Osteoblast (primary cell): ENCODE measurements around the gene GDI2. TPM values are rescaled to one million over a fixed set of nuclear protein-coding genes. Genes with fewer than 3 reads are reported as not detected.

Experiments
- DNase-seq: peaks from one replicate; pipeline ENCODE4 v3.0.0; 2011; ENCODE audit warnings: low spot score, mixed read lengths; ENCODE audit not compliant: insufficient read length; ENCODE audit errors: missing footprints
- H2AFZ ChIP-seq: 2 replicates; pipeline ENCODE4 v1.6.0; 2011; ENCODE audit warnings: mild to moderate bottlenecking, low read length
- H3K27ac ChIP-seq: 2 replicates; pipeline ENCODE4 v1.5.1; 2011; ENCODE audit warnings: mild to moderate bottlenecking, low read depth, low read length, moderate library complexity
- H3K27me3 ChIP-seq: 2 replicates; pipeline ENCODE4 v1.6.0; 2012; ENCODE audit warnings: mild to moderate bottlenecking, control low read depth, inconsistent platforms, low read length, moderate library complexity; ENCODE audit not compliant: insufficient read depth
- H3K36me3 ChIP-seq: 2 replicates; pipeline ENCODE4 v1.5.1; 2011; ENCODE audit warnings: mild to moderate bottlenecking, low read length, control low read depth, moderate library complexity; ENCODE audit not compliant: insufficient read depth
- H3K4me1 ChIP-seq: 2 replicates; pipeline ENCODE4 v1.5.1; 2011; ENCODE audit warnings: mild to moderate bottlenecking, low read length, control low read depth, moderate library complexity; ENCODE audit not compliant: insufficient read depth
- H3K4me2 ChIP-seq: 2 replicates; pipeline ENCODE4 v1.6.0; 2011; ENCODE audit warnings: mild to moderate bottlenecking, low read length; ENCODE audit not compliant: insufficient read depth
- H3K4me3 ChIP-seq: fragments of 200-600 bp; sonication (generic); 3 replicates; pipeline ENCODE4 v1.5.1; 2012; ENCODE audit warnings: mild to moderate bottlenecking, low read length, inconsistent platforms; ENCODE audit not compliant: insufficient read depth
- H3K79me2 ChIP-seq: 2 replicates; pipeline ENCODE4 v1.6.0; 2012; ENCODE audit warnings: mild to moderate bottlenecking, low read length, control low read depth, inconsistent platforms; ENCODE audit not compliant: insufficient read depth
- H3K9me3 ChIP-seq: 2 replicates; pipeline ENCODE4 v1.5.1; 2011; ENCODE audit warnings: low read depth, low read length, control low read depth
- H4K20me1 ChIP-seq: 2 replicates; pipeline ENCODE4 v1.6.0; 2012; ENCODE audit warnings: mild to moderate bottlenecking, low read length, control low read depth; ENCODE audit not compliant: insufficient read depth
- CTCF ChIP-seq: IDR thresholded peaks from 2 replicates; pipeline ENCODE4 v1.5.1; 2011; ENCODE audit warnings: mild to moderate bottlenecking, low read depth, low read length, moderate library complexity; ENCODE audit errors: extremely low read depth
- total RNA-seq: library from RNA; depleted of rRNA; stranded (reverse); fragments of >200 nt; gene quantifications from 2 replicates; pipeline ENCODE4 v1.2.3, GENCODE V29; 2012

Gene GDI2
- total RNA-seq, 1 donor: 684 TPM

GRCh38 chr10:5832946-5833345 lies 19.7 kb upstream of the GDI2 start:
- Histone ChIP-seq H3K27ac (no peak overlapping the region), H3K9me3 (no peaks in the 10 kb centered on the region), H4K20me1 (no peaks in the 10 kb centered on the region), H3K27me3 (no peaks in the 10 kb centered on the region), H2AFZ (no peak overlapping the region), H3K36me3 (no peaks in the 10 kb centered on the region), H3K4me1 (no peaks in the 10 kb centered on the region), H3K79me2 (no peaks in the 10 kb centered on the region), H3K4me2 (no peak overlapping the region), H3K4me3 (no peak overlapping the region)
- TF ChIP-seq CTCF: no peak
- no peak for DNase-seq

- no peak for DNase-seq
- Histone ChIP-seq H3K36me3 (no peaks in the 10 kb centered on the region), H4K20me1 (no peaks in the 10 kb centered on the region), H3K4me2 (no peak overlapping the region), H3K27ac (no peak overlapping the region), H3K27me3 (no peaks in the 10 kb centered on the region), H3K79me2 (no peaks in the 10 kb centered on the region), H3K9me3 (no peaks in the 10 kb centered on the region), H2AFZ (no peak overlapping the region), H3K4me3 (no peak overlapping the region), H3K4me1 (no peaks in the 10 kb centered on the region)
- no peak for TF ChIP-seq CTCF
These were observed 18.2 kb upstream of the GDI2 start for GRCh38 chr10:5831446-5831782.

GRCh38 chr10:5830629-5831445 lies 17.6 kb upstream of the GDI2 start:
- Histone ChIP-seq H3K79me2 (no peaks in the 10 kb centered on the region), H3K4me1 (no peaks in the 10 kb centered on the region), H4K20me1 (no peaks in the 10 kb centered on the region), H3K4me2 (no peak overlapping the region), H3K27ac (no peak overlapping the region), H2AFZ (no peak overlapping the region), H3K9me3 (no peaks in the 10 kb centered on the region), H3K36me3 (no peaks in the 10 kb centered on the region), H3K27me3 (no peaks in the 10 kb centered on the region), H3K4me3 (no peak overlapping the region)
- no peak for TF ChIP-seq CTCF
- DNase-seq: no peak

- Histone ChIP-seq H3K27me3 (no peaks in the 10 kb centered on the region), H3K4me2 (no peak overlapping the region), H3K36me3 (no peaks in the 10 kb centered on the region), H3K79me2 (no peaks in the 10 kb centered on the region), H3K4me3 (no peak overlapping the region), H3K9me3 (no peaks in the 10 kb centered on the region), H4K20me1 (no peaks in the 10 kb centered on the region), H2AFZ (no peak overlapping the region), H3K27ac (no peak overlapping the region), H3K4me1 (no peaks in the 10 kb centered on the region)
- no peak for TF ChIP-seq CTCF
- no peak for DNase-seq
These were observed 16.0 kb upstream of the GDI2 start for GRCh38 chr10:5829267-5829666.
